Measurements from ENCODE around the gene PNPLA6. TPM values are rescaled to one million over a fixed set of nuclear protein-coding genes. Genes with fewer than 3 reads are reported as not detected.

Gene PNPLA6
- total and polyA plus RNA-seq, 2 of the 13 experiments (the other 11 are each of a cell fraction or from before 2014, with no cell fraction given), result 24.9 to 28.2 TPM

- TF ChIP-seq EEA1 (CRISPR knock-in tag; IDR thresholded peaks at IDR 0.05; ENCODE audit: borderline replicate concordance), result no peak; the same call in 1 of the 2 replicates
- TF ChIP-seq ZNF276 (CRISPR knock-in tag; IDR thresholded peaks at IDR 0.05; ENCODE audit: low read depth), result no peak
- no peak for TF ChIP-seq RNF219 (CRISPR knock-in tag; IDR thresholded peaks at IDR 0.05)
- TF ChIP-seq TRIM22 (IDR thresholded peaks at IDR 0.05), result no peak
- TF ChIP-seq PRPF4 (IDR thresholded peaks at IDR 0.05; ENCODE audit: low read depth, low read length, poor library complexity, severe bottlenecking), result no peak
- TF ChIP-seq ZSCAN25 (CRISPR knock-in tag; IDR thresholded peaks at IDR 0.05), result peak; percentile 90
- no peak for TF ChIP-seq ZNF615 (CRISPR knock-in tag; IDR thresholded peaks at IDR 0.05; ENCODE audit: borderline replicate concordance)
- TF ChIP-seq ZNF761 (CRISPR knock-in tag; conservative IDR thresholded peaks at IDR 0.05), result no peak
- TF ChIP-seq KAT2B (IDR thresholded peaks at IDR 0.05; ENCODE audit: borderline replicate concordance, low read depth, low read length), result no peak
- TF ChIP-seq CEBPZ (IDR thresholded peaks at IDR 0.05; ENCODE audit: low read length), result no peak
- no peak for TF ChIP-seq CREBL2 (CRISPR knock-in tag; IDR thresholded peaks at IDR 0.05; ENCODE audit: borderline replicate concordance)
- TF ChIP-seq SAFB2 (CRISPR knock-in tag; IDR thresholded peaks at IDR 0.05; ENCODE audit: borderline replicate concordance, low read depth), result peak; percentile 77; the same call in 1 of the 2 replicates
- no peak for TF ChIP-seq ZFP37 (CRISPR knock-in tag; IDR thresholded peaks at IDR 0.05; ENCODE audit: borderline replicate concordance)
- no peak for TF ChIP-seq STAT6 (CRISPR knock-in tag; IDR thresholded peaks at IDR 0.05; ENCODE audit: borderline replicate concordance)
These were observed at the start of gene PNPLA6 (continued) for GRCh38 chr19:7535047-7535997.

Data from HepG2 (cell line).